GM23338 (cell line): ENCODE results near the gene XPNPEP2.

Source experiments
- CREB1 ChIP-seq: fragments of 250-450 bp; sonication (Bioruptor Pico); IDR thresholded peaks from 2 replicates; pipeline ENCODE4 v1.5.0; 2020; ENCODE audit warnings: low read depth, mild to moderate bottlenecking, moderate library complexity
- EZH2 ChIP-seq: fragments of 200-600 bp; sonication (generic); IDR thresholded peaks from one replicate; pipeline ENCODE4 v1.8.0; 2017; ENCODE audit warnings: antibody characterized with exemption, mild to moderate bottlenecking, low read depth; ENCODE audit not compliant: unreplicated experiment
- EZH2phosphoT487 ChIP-seq: fragments of 200-600 bp; sonication (generic); IDR thresholded peaks from one replicate; pipeline ENCODE4 v1.8.1; 2018; ENCODE audit warnings: antibody characterized with exemption; ENCODE audit not compliant: unreplicated experiment
- JUNB ChIP-seq: IDR thresholded peaks from one replicate; pipeline ENCODE4 v1.6.1; 2016; ENCODE audit warnings: antibody characterized with exemption; ENCODE audit not compliant: unreplicated experiment
- POLR2AphosphoS5 ChIP-seq: IDR thresholded peaks from 2 replicates; pipeline ENCODE4 v1.6.1; 2016; ENCODE audit warnings: antibody characterized with exemption, low read depth
- REST ChIP-seq: IDR thresholded peaks from one replicate; pipeline ENCODE4 v1.6.1; 2018; ENCODE audit warnings: antibody characterized with exemption; ENCODE audit not compliant: unreplicated experiment
- ZNF114 ChIP-seq: fragments of 250-450 bp; sonication (Bioruptor Pico); IDR thresholded peaks from 2 replicates; pipeline ENCODE4 v1.5.0; 2020; ENCODE audit warnings: mild to moderate bottlenecking, moderate library complexity
- ZNF462 ChIP-seq: fragments of 250-450 bp; sonication (Bioruptor Pico); IDR thresholded peaks from 2 replicates; pipeline ENCODE4 v1.5.0; 2020; ENCODE audit warnings: mild to moderate bottlenecking, moderate library complexity
- TF ChIP-seq, protein P1 (sequence below), 2 experiments: fragments of 200-600 bp in 1 of 2; sonication (generic) in 1 of 2; conservative IDR thresholded peaks; 2 replicates each; pipeline versions ENCODE4 v1.5.1 to v1.6.1; 2016 to 2017; ENCODE audit warnings: antibody characterized with exemption in 2 of 2, low read depth in 2 of 2, mild to moderate bottlenecking in 2 of 2, moderate library complexity in 1 of 2

DNA sequence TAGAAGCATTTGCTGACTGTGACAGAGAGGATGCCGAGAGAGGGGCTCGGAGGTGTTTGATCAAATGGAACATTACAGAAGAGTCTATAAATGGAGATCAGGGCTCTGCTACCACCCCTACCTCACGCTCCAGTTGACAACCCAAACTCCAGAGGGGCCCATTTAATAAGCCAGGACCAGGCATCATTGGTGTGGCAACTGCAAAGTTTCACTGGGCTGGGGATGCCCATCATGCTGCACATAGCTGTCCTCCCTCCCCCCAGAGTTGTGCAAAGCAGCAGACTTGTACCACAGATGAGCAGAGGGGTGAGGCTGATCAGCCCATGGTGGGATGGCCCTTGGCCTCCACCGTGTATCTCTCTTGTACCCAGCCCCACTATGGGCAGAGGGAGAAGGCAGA lies 38.2 kb upstream of the XPNPEP2 start:
- TF ChIP-seq, protein P1, sequence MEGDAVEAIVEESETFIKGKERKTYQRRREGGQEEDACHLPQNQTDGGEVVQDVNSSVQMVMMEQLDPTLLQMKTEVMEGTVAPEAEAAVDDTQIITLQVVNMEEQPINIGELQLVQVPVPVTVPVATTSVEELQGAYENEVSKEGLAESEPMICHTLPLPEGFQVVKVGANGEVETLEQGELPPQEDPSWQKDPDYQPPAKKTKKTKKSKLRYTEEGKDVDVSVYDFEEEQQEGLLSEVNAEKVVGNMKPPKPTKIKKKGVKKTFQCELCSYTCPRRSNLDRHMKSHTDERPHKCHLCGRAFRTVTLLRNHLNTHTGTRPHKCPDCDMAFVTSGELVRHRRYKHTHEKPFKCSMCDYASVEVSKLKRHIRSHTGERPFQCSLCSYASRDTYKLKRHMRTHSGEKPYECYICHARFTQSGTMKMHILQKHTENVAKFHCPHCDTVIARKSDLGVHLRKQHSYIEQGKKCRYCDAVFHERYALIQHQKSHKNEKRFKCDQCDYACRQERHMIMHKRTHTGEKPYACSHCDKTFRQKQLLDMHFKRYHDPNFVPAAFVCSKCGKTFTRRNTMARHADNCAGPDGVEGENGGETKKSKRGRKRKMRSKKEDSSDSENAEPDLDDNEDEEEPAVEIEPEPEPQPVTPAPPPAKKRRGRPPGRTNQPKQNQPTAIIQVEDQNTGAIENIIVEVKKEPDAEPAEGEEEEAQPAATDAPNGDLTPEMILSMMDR (conservative IDR thresholded peaks at IDR 0.05; ENCODE audit: low read depth in 2 of 2) = no peak
- TF ChIP-seq REST (no peak), EZH2 (no peak), CREB1 (no peak), ZNF462 (no peak), POLR2AphosphoS5 (no peak), JUNB (no peak), EZH2phosphoT487 (no peak), ZNF114 (CRISPR knock-in tag) (no peak)
